Measurements from ENCODE around the gene BAZ2A.

Gene BAZ2A

DNA sequence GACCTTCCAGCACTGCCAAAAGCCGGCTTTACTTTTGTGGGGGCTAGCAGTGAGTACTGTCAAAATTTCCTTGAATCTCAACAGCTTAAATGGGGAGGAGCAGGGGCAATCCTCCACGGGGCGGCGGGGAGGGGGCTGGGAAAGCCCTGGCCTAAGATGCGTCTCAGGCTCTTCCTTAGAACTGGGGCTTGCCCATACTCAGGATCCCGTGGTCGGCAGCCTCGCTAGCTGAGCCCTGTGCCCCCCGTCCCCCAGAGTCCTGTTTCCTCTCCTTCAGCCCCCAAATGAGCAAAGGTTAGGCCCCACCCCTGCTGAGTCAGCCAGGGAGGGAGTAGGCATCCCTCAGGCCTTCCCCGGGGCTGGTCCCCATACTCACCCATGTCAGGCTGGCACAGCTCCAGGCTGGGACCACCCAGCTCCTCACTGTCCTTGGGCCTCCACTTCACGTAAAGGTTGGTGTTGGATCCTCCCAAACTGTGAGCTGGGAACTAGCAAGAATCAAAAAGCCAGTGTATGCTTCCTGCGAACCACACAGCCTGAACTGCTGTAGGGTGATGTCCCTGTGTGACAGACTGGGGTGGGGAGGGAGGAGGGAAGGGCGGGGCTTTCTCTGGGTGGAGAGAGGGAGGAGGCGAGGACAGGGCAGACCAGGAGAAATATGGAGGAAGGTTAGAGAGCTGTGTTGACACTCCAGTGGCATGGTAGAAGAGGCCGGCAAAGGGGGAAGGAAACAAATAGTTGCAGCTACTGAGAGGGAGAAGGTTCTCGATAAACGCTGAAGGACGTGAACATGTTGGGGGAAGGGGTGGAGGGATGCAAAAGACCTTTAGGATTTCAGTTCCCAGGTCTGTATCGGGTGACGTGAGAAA, 5.9 kb upstream of the BAZ2A start:
- DNase-seq (ENCODE audit: extremely low read depth in 1 of 2, low read depth in 1 of 2) = peak; percentile 73 to 86

DNA sequence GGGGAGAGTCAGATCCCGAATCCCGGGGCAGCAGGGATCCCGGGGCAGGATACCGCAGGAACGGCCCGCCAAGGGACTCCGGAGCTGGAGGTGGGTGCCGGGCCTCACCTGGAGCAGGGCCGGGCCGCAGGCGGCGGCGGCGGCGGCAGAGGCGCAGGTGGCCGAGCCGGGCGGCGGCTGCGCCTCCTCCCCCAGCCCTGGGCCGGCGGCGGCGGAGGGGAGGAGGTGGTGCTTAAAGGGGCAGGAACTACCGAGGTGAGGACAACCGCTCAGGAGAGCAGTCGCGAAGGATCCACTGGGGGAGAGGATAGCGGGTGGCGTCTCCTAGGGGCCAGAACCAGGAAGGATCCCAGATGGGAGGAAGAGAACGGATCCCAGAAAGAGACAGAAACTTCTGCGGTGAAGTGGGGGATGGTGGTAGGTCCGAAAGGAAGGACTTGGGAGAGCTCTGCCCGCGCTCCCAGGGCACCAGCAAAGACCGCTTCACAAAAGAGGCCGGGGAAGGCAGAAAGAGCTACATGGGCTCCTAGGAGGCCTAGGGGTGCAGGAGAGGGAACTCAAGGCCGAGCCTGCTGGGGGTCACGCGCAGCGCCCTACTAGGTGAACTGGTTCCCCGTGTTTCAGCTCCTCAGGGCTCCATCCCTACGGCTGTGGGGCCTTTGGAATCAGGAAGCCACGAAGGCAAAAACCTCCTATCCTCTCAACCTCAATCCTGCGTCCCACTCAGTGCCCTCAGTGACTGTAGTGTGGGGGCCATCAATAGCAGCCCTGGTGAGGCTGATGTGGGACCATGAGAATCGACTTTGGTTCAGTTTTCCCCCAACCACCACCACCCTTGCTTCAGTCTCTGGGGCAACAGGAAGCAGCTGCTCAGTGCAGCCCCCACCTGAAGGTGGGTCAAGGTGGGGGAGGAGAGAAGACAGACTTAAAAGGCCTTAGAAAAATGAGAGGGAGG, 5.0 kb upstream of the BAZ2A start:
- peak in 1 of 2 donors; percentile 56 for DNase-seq (ENCODE audit: extremely low read depth in 1 of 2, low read depth in 1 of 2)

DNA sequence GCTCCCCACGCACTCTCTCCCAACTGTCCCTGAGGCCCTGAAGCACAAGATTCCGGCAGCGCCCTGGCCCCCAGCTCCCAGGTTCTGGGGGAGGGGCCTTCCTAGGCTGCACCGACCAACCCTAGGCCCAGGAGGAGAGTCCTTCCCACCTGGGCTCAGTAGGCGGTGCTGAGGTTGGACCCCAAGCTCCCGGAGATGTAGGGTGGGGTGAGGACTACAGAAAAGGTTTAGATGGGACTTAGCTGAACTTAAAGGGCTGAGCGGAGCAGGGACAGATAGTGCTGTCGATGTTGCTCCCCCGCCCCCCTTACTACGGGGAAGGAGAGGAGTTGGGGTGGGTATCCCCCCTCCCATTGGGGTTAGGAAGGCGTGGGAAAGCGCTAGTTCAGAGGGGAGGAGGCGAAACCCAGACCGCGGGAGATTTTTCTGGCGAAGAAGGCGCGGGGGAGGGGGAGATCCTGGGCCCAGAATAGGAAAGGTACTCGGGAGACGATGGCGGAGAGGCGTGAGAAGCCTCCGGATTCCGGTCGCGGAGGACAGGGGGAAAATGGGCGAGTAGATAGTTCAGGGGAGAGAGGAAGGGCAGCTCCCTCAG, 4.2 kb upstream of the BAZ2A start:
- no peak for DNase-seq (ENCODE audit: extremely low read depth in 1 of 2, low read depth in 1 of 2)

DNA sequence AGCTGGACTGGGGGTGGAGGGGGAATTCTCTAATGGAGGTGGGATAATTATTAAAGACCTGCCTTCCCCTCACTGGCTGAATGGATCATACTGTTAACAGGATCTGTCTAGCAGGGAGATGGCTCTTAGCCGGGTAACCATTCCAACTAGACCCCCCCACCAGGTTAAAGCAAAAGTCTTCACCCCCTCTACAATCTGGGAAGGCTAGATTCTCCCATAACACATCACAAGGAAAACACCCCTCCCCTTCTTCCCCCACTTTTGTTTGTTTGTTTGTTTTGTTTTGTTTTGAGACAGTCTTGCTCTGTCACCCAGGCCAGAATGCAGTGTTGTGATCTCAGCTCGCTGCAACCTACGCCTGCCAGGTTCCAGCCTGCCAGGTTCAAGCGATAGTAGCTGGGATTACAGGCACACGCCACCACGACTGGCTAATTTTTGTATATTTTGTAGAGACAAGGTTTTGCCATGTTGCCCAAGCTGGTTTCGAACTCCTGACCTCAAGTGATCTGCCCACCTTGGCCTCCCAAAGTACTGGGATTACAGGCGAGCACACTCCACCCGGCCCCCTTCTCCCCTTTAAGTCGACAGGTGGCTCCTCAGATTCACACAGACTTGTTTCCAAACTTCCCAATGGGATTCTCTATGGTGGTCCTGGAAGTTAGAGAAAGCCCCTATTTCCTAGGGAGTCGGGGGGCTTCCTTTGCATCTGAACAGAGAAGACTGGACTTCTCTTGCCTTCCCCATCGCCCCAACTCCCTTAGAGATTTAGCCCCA, 3.5 kb upstream of the BAZ2A start:
- no peak for DNase-seq (ENCODE audit: extremely low read depth in 1 of 2, low read depth in 1 of 2)

DNA sequence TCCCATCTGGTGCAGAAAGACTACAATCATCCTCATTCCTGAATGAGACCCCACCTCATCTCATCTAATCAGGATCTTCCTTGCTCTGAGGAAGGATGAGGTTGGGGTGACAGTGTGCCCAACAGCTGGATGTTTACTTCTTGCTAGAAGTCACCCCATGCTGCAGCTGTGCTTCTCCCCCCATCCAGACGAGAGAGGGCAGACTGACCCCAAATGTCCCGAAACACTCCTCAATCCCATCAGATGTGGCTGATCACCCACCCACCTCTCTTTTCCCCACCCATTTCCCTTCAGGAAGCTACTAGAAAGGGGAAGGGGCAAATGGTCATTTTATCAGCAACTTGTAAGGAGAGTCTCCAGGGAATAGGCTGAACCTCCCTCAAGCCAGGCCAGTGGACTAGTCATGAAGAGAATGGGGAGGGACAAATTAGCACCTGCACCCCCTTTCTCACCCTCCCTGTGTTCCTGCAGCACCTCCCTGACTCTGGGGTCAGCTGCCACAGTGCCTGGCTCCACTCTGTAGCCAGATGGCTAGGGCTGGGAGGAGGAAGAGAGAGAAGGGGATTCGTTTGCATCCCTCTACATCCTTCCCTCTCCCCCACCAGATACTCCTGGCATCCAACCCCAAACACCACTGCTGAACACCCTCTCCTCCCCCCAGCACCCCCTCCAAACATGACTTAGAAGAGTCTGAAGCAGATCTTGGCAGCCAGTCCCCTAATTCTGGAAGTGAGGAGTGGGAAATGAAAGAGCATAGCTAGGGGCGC, 2.8 kb upstream of the BAZ2A start:
- no peak for DNase-seq (ENCODE audit: extremely low read depth in 1 of 2, low read depth in 1 of 2)

DNA sequence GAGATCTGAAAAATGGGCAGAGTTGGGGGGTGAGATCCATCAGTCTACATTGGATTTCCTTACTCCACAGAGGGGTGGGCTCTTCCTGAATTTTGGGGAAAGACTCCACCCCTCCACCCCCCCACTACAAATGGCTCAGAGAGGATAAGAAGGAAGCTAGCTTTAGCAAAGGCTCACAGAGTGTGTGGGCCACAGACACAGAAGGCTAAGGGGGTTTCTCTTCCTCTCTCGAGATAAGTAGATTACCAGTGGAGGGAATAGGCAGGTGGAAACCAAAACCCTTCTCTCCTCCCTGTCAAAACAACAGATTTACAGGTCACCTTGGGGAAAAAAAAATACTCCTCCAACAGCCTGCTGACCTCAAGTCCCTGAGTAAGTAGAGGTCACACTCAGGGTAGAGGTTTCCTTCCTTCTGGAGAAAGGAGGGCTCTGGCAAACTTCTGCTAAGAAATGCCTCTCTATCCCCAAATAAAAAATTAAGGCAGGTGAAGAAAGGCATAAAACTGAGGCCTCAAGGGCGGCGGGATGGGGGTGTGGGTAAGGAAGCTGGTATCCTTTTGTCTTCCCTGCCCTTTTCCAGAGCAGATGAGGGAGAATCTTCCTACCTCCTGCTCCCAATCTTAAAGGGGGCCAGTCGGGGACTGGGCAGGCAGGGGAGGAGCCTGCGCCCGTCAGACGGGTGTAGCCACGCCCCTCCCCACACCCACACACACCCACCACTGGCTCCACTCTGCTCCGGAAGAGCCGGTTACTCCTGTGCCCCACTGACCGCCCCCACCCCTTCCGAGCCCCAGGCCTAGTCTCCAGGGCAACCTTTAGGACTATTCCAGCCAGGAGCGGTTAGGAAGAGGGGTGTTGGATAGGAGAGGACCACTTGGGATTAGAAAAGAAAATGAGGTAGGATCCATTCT, 1.9 kb upstream of the BAZ2A start:
- no peak for DNase-seq (ENCODE audit: extremely low read depth in 1 of 2, low read depth in 1 of 2)

DNA sequence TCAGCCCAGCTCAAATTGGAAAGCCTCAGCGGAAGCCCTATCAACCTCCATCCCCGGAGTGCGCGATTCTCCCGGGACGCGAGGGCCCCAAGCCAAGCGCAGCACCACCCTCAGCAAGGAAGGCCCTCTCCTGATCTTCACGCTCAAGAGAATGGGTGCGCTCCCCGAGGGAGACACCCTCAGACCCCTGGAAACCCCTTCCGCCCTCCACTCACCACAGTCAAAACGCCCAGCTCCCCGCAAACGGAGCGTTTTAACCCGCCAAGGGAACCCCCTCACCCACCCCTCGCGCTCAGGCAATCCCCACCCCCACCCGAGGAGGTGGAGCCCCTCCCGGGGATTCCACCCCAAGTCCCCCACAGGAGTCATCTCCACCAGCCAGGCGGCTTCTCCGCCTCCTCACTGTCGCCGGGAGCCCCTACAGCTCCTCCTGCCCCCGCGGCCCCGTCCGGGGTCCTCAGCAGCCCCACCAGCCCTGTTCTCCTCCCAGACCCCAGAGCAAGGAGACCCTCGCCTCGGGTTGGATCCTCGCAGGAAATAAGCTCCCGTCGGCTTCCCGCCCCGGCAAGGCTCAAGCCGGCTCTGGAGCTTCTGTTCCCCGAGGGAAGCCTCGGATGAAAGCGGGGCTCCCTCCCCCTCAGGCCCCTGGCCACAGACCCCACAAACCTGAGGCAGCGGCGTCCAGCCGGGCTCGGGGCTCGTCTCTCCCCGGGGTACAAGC, 507 bp downstream of the BAZ2A start:
- no peak for DNase-seq (ENCODE audit: extremely low read depth in 1 of 2, low read depth in 1 of 2)

DNA sequence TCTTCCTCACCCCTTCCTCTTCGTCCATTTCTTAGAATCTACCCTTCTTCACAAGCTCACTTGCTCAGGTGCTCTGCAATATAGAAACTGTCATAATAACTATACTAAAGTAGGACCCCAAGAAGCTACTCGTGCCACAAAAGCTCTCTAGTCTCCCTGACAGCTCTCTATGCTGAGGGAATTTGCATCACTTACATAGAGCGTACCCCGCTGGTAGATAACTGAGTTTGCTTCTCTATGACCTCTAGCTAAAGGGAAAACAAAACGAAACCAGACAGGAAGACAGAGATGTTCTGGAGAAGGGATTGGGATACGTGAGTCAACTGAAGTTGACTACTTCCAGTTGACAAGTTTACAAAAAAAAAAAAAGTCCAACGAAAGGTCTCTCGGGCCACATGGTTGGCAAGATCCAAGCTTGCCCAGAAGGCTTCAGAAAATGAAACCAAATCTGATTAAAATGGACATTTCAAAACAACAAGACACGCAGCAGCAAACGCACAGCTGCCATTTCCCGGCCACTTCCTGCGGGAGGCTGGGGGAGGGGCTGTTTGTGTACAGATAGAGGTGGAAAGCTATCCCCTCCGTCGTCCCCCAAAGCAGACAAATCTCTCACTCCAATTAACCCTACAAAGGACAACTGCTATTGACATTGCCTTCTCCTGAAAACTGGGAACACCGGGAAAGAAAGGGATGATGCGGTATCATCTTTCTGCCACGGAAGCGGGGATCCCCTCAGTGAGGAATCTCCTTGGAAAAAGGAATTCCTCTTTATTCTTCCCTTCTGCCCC, 1.3 kb downstream of the BAZ2A start:
- DNase-seq (ENCODE audit: extremely low read depth in 1 of 2, low read depth in 1 of 2) = no peak

DNA sequence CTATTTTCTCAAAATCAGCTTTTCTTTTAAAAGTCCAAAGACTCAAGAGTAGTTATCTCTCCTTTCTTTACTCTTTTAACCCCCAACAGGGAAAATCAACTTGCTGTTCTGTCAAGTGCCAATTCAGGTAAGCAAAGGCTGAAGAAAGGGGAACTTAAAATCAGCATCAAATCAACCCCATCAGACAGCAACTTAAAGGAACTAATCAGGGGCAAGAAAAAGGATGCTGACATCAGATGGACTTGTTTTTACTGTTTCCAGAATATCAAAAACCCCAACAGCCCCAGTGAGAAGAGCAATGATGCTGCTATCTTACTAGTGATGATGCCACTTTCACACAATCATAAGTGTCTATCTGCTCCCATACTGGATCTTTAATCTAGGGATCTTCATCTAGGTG, 3.4 kb downstream of the BAZ2A start:
- no peak for DNase-seq (ENCODE audit: extremely low read depth in 1 of 2, low read depth in 1 of 2)

DNA sequence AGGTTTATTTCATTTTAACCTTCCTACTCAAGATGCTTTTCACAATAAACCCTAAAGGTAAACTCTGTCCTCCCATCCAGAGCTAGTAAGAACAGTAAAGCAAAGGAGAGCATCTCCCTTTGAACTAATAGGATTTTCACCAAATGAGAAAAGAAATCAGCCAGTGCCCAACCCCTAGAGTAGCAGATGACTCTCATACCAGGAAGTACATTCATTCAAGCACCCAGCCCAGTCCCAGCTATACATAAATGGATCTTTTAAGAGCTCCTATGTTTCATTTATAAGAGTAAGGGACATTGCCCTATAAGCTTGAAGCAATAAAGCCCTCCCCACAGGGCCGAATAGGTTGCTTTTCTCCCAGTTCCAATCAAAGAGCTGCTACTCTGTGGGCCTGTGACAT, 7.6 kb downstream of the BAZ2A start:
- no peak for DNase-seq (ENCODE audit: extremely low read depth in 1 of 2, low read depth in 1 of 2)

DNA sequence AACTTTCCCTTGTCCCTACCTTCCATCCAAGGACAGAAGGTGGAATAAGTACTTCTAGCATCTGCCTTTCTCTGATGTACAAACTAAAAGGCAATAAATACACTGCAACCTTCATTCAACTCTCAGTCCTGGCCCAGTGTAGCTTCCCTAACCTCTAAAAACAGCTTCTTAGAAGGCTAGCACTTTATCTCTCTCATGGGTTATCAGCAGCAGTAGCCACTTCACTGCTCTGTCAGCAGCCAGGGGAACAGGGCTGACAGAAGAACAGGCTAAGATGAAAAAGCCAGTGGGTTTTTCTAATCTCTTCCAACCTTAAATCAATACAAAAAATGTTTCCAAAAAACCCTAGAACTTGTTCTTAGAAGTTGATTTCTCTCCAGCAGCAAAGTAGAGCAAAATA, 13.2 kb downstream of the BAZ2A start:
- DNase-seq (ENCODE audit: extremely low read depth in 1 of 2, low read depth in 1 of 2) = no peak

DNA sequence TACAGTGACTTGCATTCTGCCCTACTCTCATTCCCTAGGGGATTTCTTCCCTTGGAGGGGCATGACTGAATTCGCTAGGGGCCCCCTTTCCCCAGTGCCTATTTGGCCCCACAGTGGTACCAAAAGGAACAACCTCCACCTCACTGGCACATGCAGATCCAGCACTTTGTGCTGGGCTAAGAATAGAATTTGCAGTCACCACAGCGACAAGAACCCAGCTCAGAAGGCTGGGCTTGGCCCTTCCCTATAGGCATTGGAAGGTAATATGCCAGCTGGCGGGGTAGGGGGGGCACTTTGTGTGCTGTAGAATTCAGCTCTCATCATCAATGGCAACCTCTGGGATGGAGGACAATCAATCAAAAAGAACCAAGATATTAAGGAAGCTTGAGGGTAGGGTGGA, 13.9 kb downstream of the BAZ2A start:
- no peak for DNase-seq (ENCODE audit: extremely low read depth in 1 of 2, low read depth in 1 of 2)

DNA sequence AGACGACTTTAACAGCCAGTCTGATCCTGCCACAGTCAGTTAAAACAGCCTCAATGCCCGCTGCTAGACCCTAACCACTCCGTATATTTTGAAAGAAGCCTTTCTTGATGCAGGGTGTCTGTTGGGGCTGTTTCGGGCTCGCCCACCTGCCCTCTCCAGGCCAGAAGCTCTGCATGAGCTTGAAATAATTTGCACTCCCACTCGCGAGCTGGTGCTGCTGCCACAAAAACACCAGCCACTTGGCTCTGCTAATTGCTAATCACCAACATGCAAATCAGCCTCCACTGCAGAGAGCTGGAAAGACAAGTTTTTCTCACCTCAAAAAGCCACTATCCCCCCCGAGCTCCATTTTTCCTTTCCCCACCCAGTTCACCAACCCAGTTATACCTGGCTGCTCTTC, 15.5 kb downstream of the BAZ2A start:
- no peak for DNase-seq (ENCODE audit: extremely low read depth in 1 of 2, low read depth in 1 of 2)

DNA sequence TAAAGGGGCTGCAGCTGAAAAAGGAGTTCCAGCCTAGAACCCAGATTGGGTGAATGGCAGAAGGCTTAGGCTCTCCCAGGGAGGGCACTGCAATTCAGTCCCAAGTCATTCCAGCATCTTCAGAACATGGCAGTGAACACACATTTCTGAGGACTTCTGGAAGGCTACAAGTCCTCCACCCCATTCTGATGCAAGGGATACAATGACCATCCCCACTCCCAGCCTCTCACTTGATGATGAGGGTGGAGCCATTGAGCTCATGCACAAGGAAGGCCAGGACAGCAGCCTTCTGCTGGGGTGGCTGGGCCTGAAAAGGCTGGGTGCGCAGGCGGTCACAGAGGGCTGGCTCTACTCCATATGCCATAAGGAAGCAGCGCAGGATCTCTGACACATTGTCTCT, 25.8 kb downstream of the BAZ2A start:
- DNase-seq (ENCODE audit: extremely low read depth in 1 of 2, low read depth in 1 of 2) = no peak

DNA sequence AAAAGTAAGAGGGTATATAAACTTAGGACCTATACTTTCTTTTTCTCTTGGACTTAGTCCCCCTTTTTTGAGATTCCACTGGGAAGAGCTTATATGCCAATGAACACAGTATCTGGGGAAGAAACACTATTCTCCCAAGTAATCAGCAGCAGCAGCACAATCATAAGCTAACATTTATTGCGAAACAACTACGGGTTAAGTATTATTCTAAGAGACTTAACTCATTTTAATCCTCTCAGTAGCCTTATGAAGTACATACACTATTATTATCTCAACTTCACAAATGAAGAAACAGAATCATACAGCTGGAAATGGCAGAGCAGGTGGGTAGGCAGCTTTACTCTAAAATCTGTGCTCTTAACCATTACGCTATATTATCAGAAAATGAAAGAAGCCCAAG, 27.9 kb downstream of the BAZ2A start:
- no peak for DNase-seq (ENCODE audit: extremely low read depth in 1 of 2, low read depth in 1 of 2)

DNA sequence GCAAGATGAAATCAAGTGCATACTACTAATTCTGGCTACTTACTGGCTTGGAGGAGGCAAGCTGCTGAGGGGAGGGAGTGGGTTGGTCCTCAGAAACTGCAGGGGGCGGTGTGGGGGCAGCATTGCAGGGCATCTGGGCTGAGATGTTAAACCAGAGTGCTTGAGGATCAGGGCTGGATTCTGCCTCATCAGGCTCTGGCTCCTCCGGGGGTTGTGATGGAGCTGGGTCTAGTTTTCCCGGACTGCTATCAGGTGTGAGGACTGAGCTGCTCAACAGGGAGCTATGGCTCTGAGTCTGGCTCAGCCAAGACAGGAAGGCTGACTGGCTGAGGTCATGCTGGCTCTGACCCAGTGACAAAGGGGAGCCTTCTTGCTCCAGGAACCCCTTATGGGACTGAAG, 28.6 kb downstream of the BAZ2A start:
- no peak for DNase-seq (ENCODE audit: extremely low read depth in 1 of 2, low read depth in 1 of 2)

DNA sequence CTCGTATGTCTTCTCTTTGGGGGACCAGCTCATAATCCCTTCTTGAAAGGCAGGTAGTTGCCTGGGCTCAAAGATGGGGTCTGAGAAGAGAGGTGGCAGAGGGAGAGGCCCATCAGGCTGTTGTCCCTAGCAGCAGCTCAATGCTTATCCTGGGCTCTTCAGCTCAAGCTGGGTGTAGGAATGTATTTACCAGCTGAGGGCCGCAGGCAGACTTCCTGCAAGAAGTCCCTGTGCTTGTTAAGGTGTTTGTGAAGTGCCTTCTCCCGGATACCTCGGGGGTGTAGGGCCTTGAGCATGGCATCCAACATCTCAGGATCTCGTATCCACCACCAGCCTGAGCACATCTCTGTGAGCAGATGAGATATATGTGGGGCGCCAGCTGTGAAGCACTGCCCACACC, 29.4 kb downstream of the BAZ2A start:
- DNase-seq (ENCODE audit: extremely low read depth in 1 of 2, low read depth in 1 of 2) = no peak

DNA sequence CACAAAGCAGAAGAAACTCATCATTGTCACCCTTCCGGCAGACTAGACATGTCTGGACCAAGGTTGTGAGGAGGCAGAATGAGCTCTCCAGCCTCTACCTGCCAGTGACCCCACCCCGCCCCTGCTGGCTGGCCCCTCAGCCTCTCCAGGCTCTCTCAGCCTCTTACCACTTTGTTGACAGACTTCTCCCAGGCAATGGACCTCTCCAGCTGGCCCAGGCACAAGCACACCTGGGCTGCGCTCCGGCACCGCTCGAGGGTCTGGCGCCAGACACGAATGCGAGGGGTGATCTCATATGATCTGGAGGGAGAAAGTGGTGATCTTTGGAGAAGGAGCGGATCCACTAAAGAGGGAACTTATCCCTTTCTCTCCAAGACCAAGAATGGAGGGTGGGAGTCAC, 30.3 kb downstream of the BAZ2A start:
- DNase-seq (ENCODE audit: extremely low read depth in 1 of 2, low read depth in 1 of 2) = no peak

Measured in stimulated activated CD8-positive, alpha-beta memory T cell treated with anti-CD3 and anti-CD28 coated beads, Interleukin-7, amount 100 ng/mL, for 48 hours (primary cell).